Activated CD4-positive, alpha-beta T cell treated with anti-CD3 and anti-CD28 coated beads, Interleukin-2, amount 10 ng/mL, durations not matched to agents 24 days and 14 days (primary cell): ENCODE results near the gene RAB31. TPM values are rescaled to one million over a fixed set of nuclear protein-coding genes. Genes with fewer than 3 reads are reported as not detected.
A peak's percentile ranks its signal among the peaks of the same experiment; 100 is the strongest.

Source experiments
- DNase-seq: peaks from one replicate; pipeline ENCODE4 v3.0.0; 2022
- H3K27ac Mint-ChIP-seq: one replicate; pipeline ENCODE4 v1.8.0; 2022; ENCODE audit warnings: mild to moderate bottlenecking, mixed read lengths
- H3K27me3 Mint-ChIP-seq: one replicate; pipeline ENCODE4 v1.8.0; 2022; ENCODE audit warnings: mixed read lengths
- H3K36me3 Mint-ChIP-seq: one replicate; pipeline ENCODE4 v1.8.0; 2022; ENCODE audit warnings: low read depth, mild to moderate bottlenecking, mixed read lengths
- H3K4me1 Mint-ChIP-seq: one replicate; pipeline ENCODE4 v1.8.0; 2021; ENCODE audit warnings: mixed read lengths
- H3K4me3 Mint-ChIP-seq: one replicate; pipeline ENCODE4 v1.8.0; 2022; ENCODE audit warnings: mild to moderate bottlenecking, moderate library complexity, mixed read lengths
- H3K9me3 Mint-ChIP-seq: one replicate; pipeline ENCODE4 v1.8.0; 2021; ENCODE audit warnings: mixed read lengths
- intact Hi-C: fragments of 100-400 bp; cut with micrococcal nuclease; formaldehyde crosslinking; loops from one replicate; pipeline ENCODE4 v1.15.1; 2023
- total RNA-seq: library from RNA; stranded (reverse); gene quantifications from 2 replicates; pipeline ENCODE4 v1.2.3, GENCODE V29; 2022

Gene RAB31
- total RNA-seq, 1 donor from 2014 or later: not detected

- Mint-ChIP-seq H3K27ac (no peak overlapping the region), H3K9me3 (no peaks in the 10 kb centered on the region), H3K27me3 (peaks cover 9% of the 10 kb centered on the region), H3K4me1 (peaks cover 3% of the 10 kb centered on the region), H3K36me3 (no peaks in the 10 kb centered on the region), H3K4me3 (no peak overlapping the region)
- intact Hi-C loops: no loop called here
- no peak for DNase-seq
Measured at GRCh38 chr18:9698497-9698896, 9.6 kb upstream of the RAB31 start.

GRCh38 chr18:9700261-9700796 is 7.8 kb upstream of the RAB31 start:
- intact Hi-C loops: no loop called here
- no peaks in the 10 kb centered on the region for H3K36me3 Mint-ChIP-seq
- H3K4me1 Mint-ChIP-seq: peaks cover 8% of the 10 kb centered on the region
- no peak for DNase-seq
- no peak overlapping the region for H3K27ac Mint-ChIP-seq
- H3K9me3 Mint-ChIP-seq: no peaks in the 10 kb centered on the region
- peaks cover 24% of the 10 kb centered on the region for H3K27me3 Mint-ChIP-seq
- H3K4me3 Mint-ChIP-seq: no peak overlapping the region

GRCh38 chr18:9701609-9702349 is 6.3 kb upstream of the RAB31 start:
- intact Hi-C loops: no loop called here
- no peak overlapping the region for H3K4me3 Mint-ChIP-seq
- no peaks in the 10 kb centered on the region for H3K36me3 Mint-ChIP-seq
- H3K27me3 Mint-ChIP-seq: peaks cover 37% of the 10 kb centered on the region
- no peak overlapping the region for H3K27ac Mint-ChIP-seq
- peaks cover 5% of the 10 kb centered on the region for H3K4me1 Mint-ChIP-seq
- H3K9me3 Mint-ChIP-seq: no peaks in the 10 kb centered on the region
- no peak for DNase-seq

GRCh38 chr18:9704233-9705118 is 3.6 kb upstream of the RAB31 start:
- Mint-ChIP-seq H3K4me3 (no peak overlapping the region), H3K4me1 (peaks cover 8% of the 10 kb centered on the region), H3K9me3 (no peaks in the 10 kb centered on the region), H3K36me3 (no peaks in the 10 kb centered on the region), H3K27me3 (peaks cover 55% of the 10 kb centered on the region), H3K27ac (no peak overlapping the region)
- DNase-seq: no peak
- intact Hi-C loops: loop anchor here (5.0 kb wide), 1 partner anchor 87 kb away; no protein-coding TSS in a partner anchor

- Mint-ChIP-seq H3K36me3 (no peaks in the 10 kb centered on the region), H3K9me3 (no peaks in the 10 kb centered on the region), H3K4me3 (no peak overlapping the region), H3K4me1 (peaks cover 11% of the 10 kb centered on the region), H3K27ac (no peak overlapping the region), H3K27me3 (peaks cover 62% of the 10 kb centered on the region)
- DNase-seq: no peak
- intact Hi-C loops: loop anchor here (5.0 kb wide), 1 partner anchor 88 kb away; no protein-coding TSS in a partner anchor
Measured at GRCh38 chr18:9705183-9705829, 2.8 kb upstream of the RAB31 start.

- no peak overlapping the region for H3K27ac Mint-ChIP-seq
- intact Hi-C loops: loop anchor here (5.0 kb wide), 1 partner anchor 89 kb away; no protein-coding TSS in a partner anchor
- no peaks in the 10 kb centered on the region for H3K36me3 Mint-ChIP-seq
Measured at GRCh38 chr18:9706081-9706935, 1.8 kb upstream of the RAB31 start.

GRCh38 chr18:9707381-9708056 is 582 bp upstream of the RAB31 start:
- no peak overlapping the region for H3K27ac Mint-ChIP-seq
- peaks cover 20% of the 10 kb centered on the region for H3K4me1 Mint-ChIP-seq
- peak overlapping the region; percentile 40 for H3K4me3 Mint-ChIP-seq
- intact Hi-C loops: loop anchor here (5.0 kb wide), 1 partner anchor 90 kb away; no protein-coding TSS in a partner anchor
- no peak for DNase-seq
- no peaks in the 10 kb centered on the region for H3K36me3 Mint-ChIP-seq
- no peaks in the 10 kb centered on the region for H3K9me3 Mint-ChIP-seq
- H3K27me3 Mint-ChIP-seq: peaks cover 75% of the 10 kb centered on the region

More at GRCh38 chr18:9706081-9706935, 1.8 kb upstream of the RAB31 start:
- Mint-ChIP-seq H3K4me1 (peaks cover 16% of the 10 kb centered on the region), H3K27me3 (peaks cover 67% of the 10 kb centered on the region), H3K9me3 (no peaks in the 10 kb centered on the region), H3K4me3 (no peak overlapping the region)
- DNase-seq: no peak

GRCh38 chr18:9708434-9709303 is 568 bp downstream of the RAB31 start:
- Mint-ChIP-seq H3K4me3 (peak overlapping the region; percentile 80), H3K4me1 (peaks cover 20% of the 10 kb centered on the region), H3K36me3 (no peaks in the 10 kb centered on the region), H3K27ac (no peak overlapping the region), H3K27me3 (peaks cover 81% of the 10 kb centered on the region), H3K9me3 (no peaks in the 10 kb centered on the region)
- intact Hi-C loops: loop anchor here (5.0 kb wide), 1 partner anchor 91 kb away; no protein-coding TSS in a partner anchor
- peak; percentile 65 for DNase-seq

GRCh38 chr18:9709304-9709877 is 1.3 kb downstream of the RAB31 start:
- H3K4me1 Mint-ChIP-seq: peaks cover 15% of the 10 kb centered on the region
- intact Hi-C loops: loop anchor here (5.0 kb wide), 1 partner anchor 92 kb away; no protein-coding TSS in a partner anchor
- H3K27me3 Mint-ChIP-seq: peaks cover 77% of the 10 kb centered on the region
- H3K27ac Mint-ChIP-seq: no peak overlapping the region
- H3K4me3 Mint-ChIP-seq: peak overlapping the region; percentile 80
- no peaks in the 10 kb centered on the region for H3K36me3 Mint-ChIP-seq
- DNase-seq: no peak
- no peaks in the 10 kb centered on the region for H3K9me3 Mint-ChIP-seq

- intact Hi-C loops: no loop called here
- no peak for DNase-seq
- Mint-ChIP-seq H3K27ac (no peak overlapping the region), H3K36me3 (no peaks in the 10 kb centered on the region), H3K27me3 (peaks cover 78% of the 10 kb centered on the region), H3K4me3 (no peak overlapping the region), H3K9me3 (no peaks in the 10 kb centered on the region), H3K4me1 (peaks cover 14% of the 10 kb centered on the region)
Measured at GRCh38 chr18:9710037-9710436, 1.9 kb downstream of the RAB31 start.

- Mint-ChIP-seq H3K9me3 (no peaks in the 10 kb centered on the region), H3K27me3 (peaks cover 69% of the 10 kb centered on the region), H3K4me1 (peaks cover 14% of the 10 kb centered on the region), H3K36me3 (no peaks in the 10 kb centered on the region), H3K27ac (no peak overlapping the region), H3K4me3 (no peak overlapping the region)
- intact Hi-C loops: no loop called here
- DNase-seq: no peak
Measured at GRCh38 chr18:9711361-9712129, 3.4 kb downstream of the RAB31 start.
